ENCODE measurements around the gene ZKSCAN4.

Gene ZKSCAN4

GRCh38 chr6:28266563-28266961 lies 14.5 kb upstream of the ZKSCAN4 start:
- no peak for TF ChIP-seq CTCF (conservative IDR thresholded peaks at IDR 0.05; ENCODE audit: low read depth, low read length)
- H3K4me3 ChIP-seq (ENCODE audit: low read depth, low read length), result peak overlapping the region; percentile 84
- DNase-seq (ENCODE audit: low read depth), result no peak

GRCh38 chr6:28264834-28265401 lies 12.8 kb upstream of the ZKSCAN4 start:
- TF ChIP-seq CTCF (conservative IDR thresholded peaks at IDR 0.05; ENCODE audit: low read depth, low read length), result no peak
- DNase-seq (ENCODE audit: low read depth), result no peak

GRCh38 chr6:28263922-28264321 lies 11.9 kb upstream of the ZKSCAN4 start:
- TF ChIP-seq CTCF (conservative IDR thresholded peaks at IDR 0.05; ENCODE audit: low read depth, low read length), result no peak
- peak; percentile 5 for DNase-seq (ENCODE audit: low read depth)
- H3K4me3 ChIP-seq (ENCODE audit: low read depth, low read length), result no peak overlapping the region

More at GRCh38 chr6:28264834-28265401, 12.8 kb upstream of the ZKSCAN4 start:
- H3K4me3 ChIP-seq (ENCODE audit: low read depth, low read length), result no peak overlapping the region

GRCh38 chr6:28258877-28259777 lies 7.1 kb upstream of the ZKSCAN4 start, which contains the start of gene NKAPL:
TSS of gene NKAPL (plus strand) at chr6:28259297. CDS start at chr6:28259372, 75 bp downstream.
- TF ChIP-seq CTCF (conservative IDR thresholded peaks at IDR 0.05; ENCODE audit: low read depth, low read length), result no peak

GRCh38 chr6:28257042-28257441 lies 5.0 kb upstream of the ZKSCAN4 start:
- no peak for TF ChIP-seq CTCF (conservative IDR thresholded peaks at IDR 0.05; ENCODE audit: low read depth, low read length)
- DNase-seq (ENCODE audit: low read depth), result no peak
- no peak overlapping the region for H3K4me3 ChIP-seq (ENCODE audit: low read depth, low read length)

More at GRCh38 chr6:28258877-28259777, 7.1 kb upstream of the ZKSCAN4 start, which contains the start of gene NKAPL:
- H3K4me3 ChIP-seq (ENCODE audit: low read depth, low read length), result peak within 1 kb of the TSS; percentile 56
- DNase-seq (ENCODE audit: low read depth), result peak; percentile 89

GRCh38 chr6:28254121-28254519 lies 2.1 kb upstream of the ZKSCAN4 start:
- TF ChIP-seq CTCF (conservative IDR thresholded peaks at IDR 0.05; ENCODE audit: low read depth, low read length), result no peak
- no peak overlapping the region for H3K4me3 ChIP-seq (ENCODE audit: low read depth, low read length)
- no peak for DNase-seq (ENCODE audit: low read depth)

Data from choroid plexus epithelial cell (primary cell).